Activated CD8-positive, alpha-beta memory T cell treated with anti-CD3 and anti-CD28 coated beads, Interleukin-2, amount 50 U/mL, for 1 hour (primary cell): ENCODE results near the gene PRKN.
"Not testable (repeated sequence)": the region's sequence is repeated elsewhere in the genome, so short reads cannot be mapped to it uniquely, and the experiment has no call there.

Source experiments
- DNase-seq: peaks from one replicate; pipeline ENCODE4 v3.0.0-alpha.2; 2020; ENCODE audit errors: extremely low read depth

PRKN gene

DNA sequence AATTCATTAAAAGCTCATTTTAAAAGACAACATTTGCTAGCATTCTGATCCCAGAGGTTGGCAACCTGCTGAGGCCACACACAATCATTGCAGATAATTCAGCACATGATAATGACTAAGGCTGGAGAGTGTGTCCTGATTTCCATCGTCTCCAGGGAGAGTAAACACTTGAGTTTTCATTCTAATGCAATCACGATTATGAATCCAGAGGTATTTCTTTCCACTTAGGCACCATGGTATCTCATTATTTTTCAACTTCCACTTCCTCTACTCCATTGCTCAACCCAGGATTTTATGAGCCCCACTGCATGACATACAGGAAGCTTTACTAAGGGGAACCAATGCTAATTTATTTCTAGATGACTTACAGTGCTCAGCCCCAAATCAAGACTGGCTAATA is 1179.9 kb downstream of the PRKN start:
- no peak for DNase-seq

DNA sequence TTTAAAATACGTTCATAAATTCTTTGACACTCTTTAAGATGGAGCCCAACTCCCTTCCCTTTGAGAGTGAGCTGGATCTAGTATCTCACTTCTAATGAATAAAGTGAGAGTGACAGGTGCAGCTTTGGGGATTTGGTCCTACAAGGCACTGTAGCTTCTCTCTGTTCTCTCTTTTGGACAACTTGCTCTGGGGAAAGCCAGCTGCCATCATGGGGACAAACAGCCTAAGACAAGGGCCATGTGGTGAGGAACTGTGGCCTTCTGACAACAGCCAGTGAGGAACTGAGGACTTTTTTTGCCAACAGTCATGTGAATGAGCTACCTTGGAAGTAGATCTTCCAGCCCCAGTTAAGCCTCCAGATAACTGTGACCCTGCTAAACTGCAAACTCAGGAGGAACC is 1180.9 kb downstream of the PRKN start:
- DNase-seq, result no peak

DNA sequence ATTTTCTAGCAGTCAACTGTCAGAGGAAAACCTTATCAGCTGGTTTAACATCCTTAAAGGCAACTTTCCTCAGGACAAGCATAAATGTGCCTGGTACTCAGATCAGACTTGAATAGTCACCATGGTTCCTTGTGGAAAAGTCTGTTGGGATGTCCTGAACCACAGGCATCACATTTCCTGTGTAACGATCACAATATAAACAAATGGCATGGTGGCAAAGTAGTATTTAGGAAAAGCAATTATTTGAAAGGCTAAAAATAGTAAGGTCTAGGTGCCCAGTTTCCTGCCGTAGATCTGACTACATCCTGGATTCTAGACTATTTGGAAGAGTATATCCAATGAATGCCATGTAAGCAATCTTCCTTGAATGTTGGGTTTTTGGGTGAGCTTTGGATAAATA is 1181.8 kb downstream of the PRKN start:
- DNase-seq, result no peak

- no peak for DNase-seq
Measured at GRCh38 chr6:161544801-161545480, 1182.6 kb downstream of the PRKN start.

DNA sequence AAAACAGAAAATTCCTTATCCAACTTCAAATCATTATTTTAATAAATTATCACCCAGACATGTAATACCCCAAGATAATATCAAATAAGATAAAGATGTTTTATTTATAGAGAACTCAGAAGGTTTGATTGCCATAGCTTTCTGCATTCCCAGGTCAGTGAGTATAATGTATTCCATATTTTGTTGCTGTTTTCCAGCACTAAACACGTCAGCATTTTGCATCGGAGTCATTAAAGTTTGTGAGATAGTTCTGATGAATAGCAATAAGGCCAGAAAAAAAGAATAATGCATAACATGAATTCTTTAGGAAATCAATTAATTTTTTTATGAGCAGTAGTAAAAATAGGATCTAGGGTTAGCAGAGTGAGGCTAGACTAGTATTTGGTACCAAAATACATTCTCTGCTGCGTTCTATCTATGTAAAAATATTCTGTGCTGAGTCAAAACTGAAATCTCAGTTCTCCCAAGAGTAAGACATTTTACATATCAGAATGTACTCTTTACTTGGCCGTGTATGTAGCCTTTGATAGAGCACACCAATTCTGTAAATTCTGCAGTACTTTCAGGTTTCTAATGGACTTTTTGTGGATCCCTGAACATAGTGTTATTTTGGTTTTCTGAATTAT is 1183.8 kb downstream of the PRKN start:
- DNase-seq, result no peak

GRCh38 chr6:161542346-161542980 is 1185.1 kb downstream of the PRKN start:
- no peak for DNase-seq

- DNase-seq, result no peak
Measured at GRCh38 chr6:161540532-161540931, 1187.0 kb downstream of the PRKN start.

- no peak for DNase-seq
Measured at GRCh38 chr6:161536224-161536630, 1191.3 kb downstream of the PRKN start.

GRCh38 chr6:161534264-161534873 is 1193.2 kb downstream of the PRKN start:
- no peak for DNase-seq

GRCh38 chr6:161533266-161533665 is 1194.3 kb downstream of the PRKN start:
- DNase-seq, result no peak

GRCh38 chr6:161532536-161532935 is 1195.0 kb downstream of the PRKN start:
- no peak for DNase-seq

DNA sequence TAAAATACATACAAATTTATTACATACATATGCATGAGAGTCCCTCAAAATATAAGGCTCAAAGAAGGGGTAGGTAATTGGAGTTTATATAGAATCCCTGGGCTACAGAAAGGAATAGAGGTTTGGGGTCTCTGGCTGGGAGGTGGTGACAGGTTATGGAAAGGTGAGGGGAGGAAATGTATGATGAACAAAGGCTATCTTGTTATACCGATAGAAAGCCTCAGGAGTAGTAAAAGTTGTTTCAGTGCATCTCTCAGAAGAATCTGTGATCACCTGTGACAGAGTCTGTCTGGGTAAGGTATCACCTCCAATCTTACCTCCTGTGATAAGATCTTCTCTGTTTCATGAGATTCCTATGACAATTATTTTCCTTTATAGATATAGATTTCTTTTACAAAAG is 1200.8 kb downstream of the PRKN start:
- DNase-seq, result no peak

- DNase-seq, result no peak
Measured at GRCh38 chr6:161523362-161523761, 1204.2 kb downstream of the PRKN start.

DNA sequence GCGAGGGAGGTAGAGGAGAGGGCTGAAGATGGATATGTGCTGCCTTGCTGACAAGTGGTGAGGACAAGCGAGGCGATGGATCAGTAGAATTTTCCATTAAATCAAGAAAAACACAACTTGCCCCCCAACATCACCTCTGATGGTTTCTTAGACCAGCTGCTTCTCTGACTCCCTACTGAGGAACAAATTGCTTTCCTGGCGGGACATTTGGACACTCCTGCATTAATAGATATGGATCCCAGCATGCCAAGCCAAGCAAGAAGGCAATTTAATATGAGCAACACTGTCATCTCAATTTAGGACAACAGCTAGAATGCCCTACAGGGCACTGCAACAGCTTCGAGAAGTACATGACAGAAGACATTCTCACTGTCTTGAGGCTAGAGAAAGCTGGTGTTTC is 1205.3 kb downstream of the PRKN start:
- no peak for DNase-seq

- no peak for DNase-seq
Measured at GRCh38 chr6:161511447-161512095, 1216.0 kb downstream of the PRKN start.

- no peak for DNase-seq
Measured at GRCh38 chr6:161508341-161508740, 1219.2 kb downstream of the PRKN start.

- DNase-seq, result no peak
Measured at GRCh38 chr6:161507375-161507774, 1220.2 kb downstream of the PRKN start.

- DNase-seq, result no peak
Measured at GRCh38 chr6:161503570-161503969, 1224.0 kb downstream of the PRKN start.

DNA sequence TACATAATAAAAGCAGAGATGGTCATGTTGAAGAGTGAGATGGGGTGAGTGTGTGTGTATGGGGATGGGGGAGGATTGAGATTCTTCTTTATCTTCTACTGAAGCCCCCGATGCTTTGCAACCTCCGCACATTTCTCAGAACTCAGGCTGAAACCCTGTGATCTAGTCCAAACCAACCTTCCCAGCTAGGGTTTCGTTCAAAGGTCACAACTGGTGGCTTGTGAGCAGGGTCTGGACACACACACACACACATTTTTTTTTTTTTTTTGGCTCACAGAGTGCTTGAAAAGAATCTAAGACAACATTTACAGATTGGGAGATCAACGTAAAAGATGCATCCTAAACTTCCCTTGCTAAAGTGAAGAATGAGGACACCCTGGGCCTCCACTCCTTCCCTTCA is 1228.7 kb downstream of the PRKN start:
- DNase-seq, result no peak

DNA sequence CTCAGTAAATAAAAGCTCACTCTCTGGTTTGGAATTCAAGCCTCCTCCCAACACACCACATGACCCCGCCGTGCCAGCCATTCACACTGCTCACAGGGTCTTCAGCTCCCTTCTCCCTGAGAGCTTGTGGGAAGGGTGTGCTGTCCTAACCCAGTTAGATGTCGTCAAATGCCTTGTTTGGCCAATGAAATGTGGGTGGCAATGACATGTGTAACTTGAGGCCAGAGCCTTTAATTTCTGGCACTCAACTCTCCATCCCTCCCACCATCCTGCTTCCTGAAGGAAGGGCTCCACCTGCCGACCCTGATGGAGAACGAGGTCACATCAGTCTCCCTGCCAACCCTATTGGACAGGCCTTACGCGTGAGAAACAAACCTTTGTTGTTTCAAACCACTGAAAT is 1229.2 kb downstream of the PRKN start:
- DNase-seq, result no peak

DNA sequence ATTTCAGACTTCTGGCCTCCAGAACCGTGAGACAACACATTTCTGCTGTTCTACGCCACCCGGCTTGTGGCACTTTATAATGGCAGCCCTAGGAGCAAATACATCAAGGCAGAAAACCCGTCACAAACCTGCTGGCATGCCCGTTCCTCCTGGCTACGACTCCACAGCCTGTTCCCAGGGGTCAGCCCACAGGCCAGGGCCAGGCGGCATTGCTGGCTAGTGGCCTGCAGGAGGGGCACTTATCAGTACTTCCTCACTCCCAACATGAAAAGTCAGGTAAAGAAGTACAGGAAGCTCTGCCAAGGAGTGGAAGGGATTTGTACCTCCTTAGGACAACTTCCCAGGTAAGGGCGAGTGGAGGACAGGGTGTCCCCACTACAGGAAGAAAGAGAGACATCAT is 1230.6 kb downstream of the PRKN start:
- DNase-seq, result no peak

- DNase-seq, result not testable (repeated sequence)
Measured at GRCh38 chr6:161496271-161496670, 1231.3 kb downstream of the PRKN start.
